K562 (cell line): ENCODE results near the gene NTRK2. TPM values are rescaled to one million over a fixed set of nuclear protein-coding genes. Genes with fewer than 3 reads are reported as not detected.

ENCODE experiments used
- ATAC-seq: fragments of 200-7000 bp; cut with Tn5 transposase; 3 replicates; pipeline ENCODE4 v1.9.1; 2020; ENCODE audit warnings: moderate library complexity
- BruUV-seq: library from RNA; stranded (reverse); fragments of 400-500 nt; replicated peaks from 2 replicates; lab custom pipeline; 2021; lab: Mats Ljungman, UMichigan
- CTCF ChIA-PET: fragments of 300-600 bp; formaldehyde crosslinking; extraction: SDS; loops from one replicate; lab custom pipeline; 2021; ENCODE audit warnings: low intra/inter-chr PET ratio; lab: Yijun Ruan, JAX
- POLR2A ChIA-PET: fragments of 300-600, 350-650 bp; sonication (Branson Sonifier 250); formaldehyde crosslinking; extraction: SDS; loops from one replicate; lab custom pipeline; 2021; ENCODE audit warnings: antibody characterized with exemption, inconsistent platforms; lab: Yijun Ruan, JAX
- DNase-seq, 4 experiments: peaks; one replicate each; pipeline versions ENCODE4 v3.0.0 to v3.0.0-alpha.2; 2011 to 2018; ENCODE audit warnings: low spot score in 3 of 4, mixed read lengths in 3 of 4; ENCODE audit errors: extremely low read depth in 1 of 4
- FAIRE-seq: peaks from 2 replicates; lab custom pipeline; 2011; peaks lifted over from hg19 to GRCh38; lab: Jason Lieb, UNC
- H2AFZ ChIP-seq: 2 replicates; pipeline ENCODE4 v1.6.0; 2011; ENCODE audit warnings: low read depth, low read length, control low read depth, inconsistent platforms
- H3K27ac ChIP-seq: fragments of 200-600 bp; 3 replicates; pipeline ENCODE4 v1.8.0; 2011; ENCODE audit warnings: low read depth, mild to moderate bottlenecking, control low read depth, inconsistent platforms, low read length, moderate library complexity, mixed read lengths; ENCODE audit errors: extremely low read depth
- H3K27me3 ChIP-seq, 2 experiments: fragments of 300-600 bp in 1 of 2; 2 replicates in 1 of 2; 3 replicates in 1 of 2; pipeline versions ENCODE4 v1.6.0 to v1.8.0; 2011; ENCODE audit warnings: inconsistent platforms in 2 of 2, low read length in 2 of 2, mild to moderate bottlenecking in 1 of 2, mixed read lengths in 1 of 2, moderate library complexity in 1 of 2; ENCODE audit not compliant: control insufficient read depth in 2 of 2, insufficient read depth in 2 of 2
- H3K36me3 ChIP-seq: fragments of 300-600 bp; 3 replicates; pipeline ENCODE4 v1.8.0; 2011; ENCODE audit warnings: mild to moderate bottlenecking, low read length, inconsistent platforms; ENCODE audit not compliant: control insufficient read depth, insufficient read depth
- H3K4me1 ChIP-seq, 2 experiments: fragments of 200-600 bp in 1 of 2; replicated peaks in 1 of 2; 2 replicates in 1 of 2; 3 replicates in 1 of 2; pipeline versions ENCODE4 v1.5.1 to v1.8.0; 2011; ENCODE audit warnings: inconsistent platforms in 2 of 2, low read length in 2 of 2, mild to moderate bottlenecking in 1 of 2, mixed read lengths in 1 of 2, moderate library complexity in 1 of 2; ENCODE audit not compliant: control insufficient read depth in 2 of 2, insufficient read depth in 2 of 2
- H3K4me2 ChIP-seq: 2 replicates; pipeline ENCODE4 v1.6.1; 2011; ENCODE audit warnings: low read length, control low read depth, inconsistent platforms, mixed read lengths; ENCODE audit not compliant: insufficient read depth
- H3K4me3 ChIP-seq: fragments of 200-600 bp; sonication (generic), shearing (Covaris generic); 2 replicates; pipeline ENCODE4 v1.5.1; 2016; ENCODE audit warnings: control low read depth, inconsistent platforms
- H3K79me2 ChIP-seq: fragments of 200-600 bp; 3 replicates; pipeline ENCODE4 v1.8.0; 2011; ENCODE audit warnings: low read length, inconsistent platforms; ENCODE audit not compliant: control insufficient read depth, insufficient read depth
- H3K9ac ChIP-seq, 2 experiments: 2 replicates each; pipeline versions ENCODE4 v1.6.0 to v1.6.1; 2011; ENCODE audit warnings: low read depth in 2 of 2, low read length in 2 of 2, control low read depth in 1 of 2, inconsistent platforms in 1 of 2, mild to moderate bottlenecking in 1 of 2, mixed read lengths in 1 of 2; ENCODE audit not compliant: insufficient read depth in 1 of 2
- H3K9me1 ChIP-seq: one replicate; pipeline ENCODE4 v1.6.0; 2011; ENCODE audit warnings: inconsistent platforms, mild to moderate bottlenecking, low read length, moderate library complexity; ENCODE audit not compliant: control insufficient read depth, insufficient read depth
- H3K9me3 ChIP-seq: replicated peaks from 2 replicates; pipeline ENCODE4 v1.5.1; 2011; ENCODE audit warnings: low read depth, low read length, inconsistent platforms; ENCODE audit not compliant: control insufficient read depth, insufficient read depth
- H4K20me1 ChIP-seq: replicated peaks from 2 replicates; pipeline ENCODE4 v1.6.1; 2011; ENCODE audit warnings: low read length, inconsistent platforms, mixed read lengths; ENCODE audit not compliant: control insufficient read depth, insufficient read depth
- KLF10 ChIP-seq: fragments of 250-450 bp; sonication (Bioruptor Pico); IDR thresholded peaks from 2 replicates; pipeline ENCODE4 v1.6.1; 2021; ENCODE audit warnings: matching md5 sums
- PHB ChIP-seq: fragments of 250-450 bp; sonication (Bioruptor Pico); IDR thresholded peaks from 2 replicates; pipeline ENCODE4 v1.5.0; 2021
- POLR2B ChIP-seq: fragments of 450-650 bp; IDR thresholded peaks from 2 replicates; pipeline ENCODE4 v1.6.1; 2018; ENCODE audit warnings: low read depth; ENCODE audit not compliant: partially characterized antibody
- POLR2G ChIP-seq: fragments of 200-400 bp; formaldehyde crosslinking; IDR thresholded peaks from 2 replicates; pipeline ENCODE4 v1.6.1; 2017; ENCODE audit warnings: low read depth, mild to moderate bottlenecking, antibody characterized with exemption, low read length, moderate library complexity
- POLR2H ChIP-seq: IDR thresholded peaks from 2 replicates; pipeline ENCODE4 v1.6.1; 2016; ENCODE audit warnings: missing genetic modification characterization, low read depth, mild to moderate bottlenecking, control low read depth, missing compliant biosample characterization, moderate library complexity
- POLR3A ChIP-seq: IDR thresholded peaks from 2 replicates; pipeline ENCODE4 v1.6.1; 2011; ENCODE audit warnings: borderline replicate concordance, mild to moderate bottlenecking, moderate library complexity; ENCODE audit not compliant: insufficient read length, insufficient read depth; ENCODE audit errors: extremely low read depth
- RBM15 ChIP-seq: fragments of 200-400 bp; formaldehyde crosslinking; IDR thresholded peaks from 2 replicates; pipeline ENCODE4 v1.6.1; 2018; ENCODE audit warnings: mild to moderate bottlenecking, low read length, moderate library complexity; ENCODE audit not compliant: insufficient read depth
- STAT5A ChIP-seq: IDR thresholded peaks from 2 replicates; pipeline ENCODE4 v1.6.1; 2012; ENCODE audit warnings: low read length, inconsistent platforms, borderline replicate concordance
- USF2 ChIP-seq: sonication (generic); formaldehyde crosslinking; IDR thresholded peaks from 2 replicates; pipeline ENCODE4 v1.5.0; 2020; ENCODE audit warnings: missing genetic modification reagents
- XRCC3 ChIP-seq: fragments of 450-650 bp; IDR thresholded peaks from 2 replicates; pipeline ENCODE4 v1.6.1; 2017; ENCODE audit warnings: mild to moderate bottlenecking, moderate library complexity
- ZNF398 ChIP-seq: fragments of 250-450 bp; sonication (Bioruptor Pico); IDR thresholded peaks from 2 replicates; pipeline ENCODE4 v1.8.0; 2021; ENCODE audit warnings: moderate library complexity, mild to moderate bottlenecking, inconsistent platforms
- ZNF511 ChIP-seq: sonication (generic); formaldehyde crosslinking; IDR thresholded peaks from 2 replicates; pipeline ENCODE4 v1.8.0; 2022; ENCODE audit warnings: mild to moderate bottlenecking, missing genetic modification reagents
- WGBS: fragments of 100-300 bp; shearing (Covaris generic); methylation state at CpG from one replicate; pipeline ENCODE4 v1.1.6; 2016; ENCODE audit warnings: low coverage, mixed read lengths; ENCODE audit not compliant: insufficient coverage; ENCODE audit errors: missing lambda C conversion rate; 5-methylcytosine and 5-hydroxymethylcytosine counted together
- in situ Hi-C: fragments of 300-500 bp; cut with MboI; formaldehyde crosslinking; loops from 4 replicates; pipeline ENCODE4 v1.15.0; 2018; ENCODE audit warnings: inconsistent platforms, mixed read lengths
- intact Hi-C: fragments of 100-400 bp; cut with micrococcal nuclease; formaldehyde crosslinking; loops from 2 replicates; pipeline ENCODE4 v1.14.2; 2022
- polyA plus RNA-seq, 8 experiments: library from polyadenylated mRNA; depleted of rRNA in 4 of 8; stranded (reverse) in 5 of 8; unstranded in 3 of 8; fragments of >200 nt; fragmentation: Nextera tagmentation in 2 of 8; fragmentation: Illumina TruSeq in 1 of 8; extraction: Ambion mirVana in 2 of 8; extraction: Trizol in 1 of 8; gene quantifications; 2 replicates each; pipeline versions ENCODE4 v1.2.1 to v1.2.3, GENCODE V29; 2011 to 2014; ENCODE audit warnings: inconsistent platforms in 1 of 8, missing spikeins in 1 of 8
- total RNA-seq, 7 experiments: library from RNA; depleted of rRNA in 6 of 7; stranded (reverse); fragments of >200 nt in 6 of 7; fragmentation: Illumina TruSeq in 2 of 7; extraction: Trizol in 2 of 7; gene quantifications; 2 replicates each; pipeline versions ENCODE4 v1.2.1 to v1.2.3, GENCODE V29; 2011 to 2021; ENCODE audit warnings: low replicate concordance in 1 of 7
- TF ChIP-seq, protein P1 (sequence below), 2 experiments: fragments of 200-800 bp in 1 of 2; sonication (Bioruptor generic) in 1 of 2; sonication (generic) in 1 of 2; formaldehyde crosslinking in 1 of 2; IDR thresholded peaks in 1 of 2; conservative IDR thresholded peaks in 1 of 2; 2 replicates each; pipeline versions ENCODE4 v1.5.0 to v1.6.1; 2016 to 2020; ENCODE audit warnings: missing compliant biosample characterization in 1 of 2, missing genetic modification characterization in 1 of 2, missing genetic modification reagents in 1 of 2

Gene NTRK2
- total and polyA plus RNA-seq, 9 of the 15 experiments (the other 6 are each of a cell fraction or from before 2014, with no cell fraction given): not detected

GRCh38 chr9:84875193-84875592, 205.7 kb downstream of the NTRK2 start (continued):
- TF ChIP-seq USF2 (no peak), POLR3A (no peak), KLF10 (no peak), RBM15 (no peak), POLR2H (tag) (no peak)

- no peak for FAIRE-seq
- TF ChIP-seq ZNF398 (CRISPR knock-in tag): no peak
- TF ChIP-seq ZNF511: no peak
- TF ChIP-seq STAT5A: no peak
- no peak for TF ChIP-seq POLR2B
- no peak for TF ChIP-seq PHB (CRISPR knock-in tag)
- TF ChIP-seq, protein P1, sequence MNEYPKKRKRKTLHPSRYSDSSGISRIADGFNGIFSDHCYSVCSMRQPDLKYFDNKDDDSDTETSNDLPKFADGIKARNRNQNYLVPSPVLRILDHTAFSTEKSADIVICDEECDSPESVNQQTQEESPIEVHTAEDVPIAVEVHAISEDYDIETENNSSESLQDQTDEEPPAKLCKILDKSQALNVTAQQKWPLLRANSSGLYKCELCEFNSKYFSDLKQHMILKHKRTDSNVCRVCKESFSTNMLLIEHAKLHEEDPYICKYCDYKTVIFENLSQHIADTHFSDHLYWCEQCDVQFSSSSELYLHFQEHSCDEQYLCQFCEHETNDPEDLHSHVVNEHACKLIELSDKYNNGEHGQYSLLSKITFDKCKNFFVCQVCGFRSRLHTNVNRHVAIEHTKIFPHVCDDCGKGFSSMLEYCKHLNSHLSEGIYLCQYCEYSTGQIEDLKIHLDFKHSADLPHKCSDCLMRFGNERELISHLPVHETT (CRISPR knock-in tag; conservative IDR thresholded peaks at IDR 0.05 in 1 of 2, IDR thresholded peaks at IDR 0.05 in 1 of 2): no peak
- no peak for TF ChIP-seq POLR2G
- TF ChIP-seq XRCC3: no peak
Measured at GRCh38 chr9:84879631-84880030, 210.1 kb downstream of the NTRK2 start.

More at GRCh38 chr9:84879631-84880030, 210.1 kb downstream of the NTRK2 start:
- H3K27me3 ChIP-seq: no peaks in the 10 kb centered on the region
- H3K4me3 ChIP-seq: no peak overlapping the region
- H3K9ac ChIP-seq: no peak overlapping the region
- CTCF ChIA-PET: no interaction called here
- in situ Hi-C loops: no loop called here
- H3K36me3 ChIP-seq: no peaks in the 10 kb centered on the region
- no peak for DNase-seq
- H3K79me2 ChIP-seq: no peaks in the 10 kb centered on the region
- BruUV-seq: no TSS peak
- H3K9me3 ChIP-seq: no peaks in the 10 kb centered on the region
- H3K4me2 ChIP-seq: no peak overlapping the region
- 0% methylated on average over 1 of the region's 1 CpG for WGBS
- H2AFZ ChIP-seq: no peak overlapping the region
- no peaks in the 10 kb centered on the region for H3K4me1 ChIP-seq
- no peaks in the 10 kb centered on the region for H3K9me1 ChIP-seq
- POLR2A ChIA-PET: no interaction called here
- intact Hi-C loops: no loop called here
- H4K20me1 ChIP-seq: no peaks in the 10 kb centered on the region
- ATAC-seq: no peak
- H3K27ac ChIP-seq: no peak overlapping the region
